Kidney (tissue), 14 donors: Measurements from ENCODE around the gene WRAP73. TPM values are rescaled to one million over a fixed set of nuclear protein-coding genes. Genes with fewer than 3 reads are reported as not detected.
A peak's percentile ranks its signal among the peaks of the same experiment; 100 is the strongest.

Source experiments
- DNase-seq, 5 donors: peaks; one replicate each; pipeline ENCODE4 v3.0.0-alpha.2; 2013 to 2020
- FAIRE-seq: peaks from 2 replicates; lab custom pipeline; 2012; peaks lifted over from hg19 to GRCh38; lab: Jason Lieb, UNC
- H3K27ac ChIP-seq, 2 donors: one replicate each; pipeline ENCODE4 v1.7.0; 2013; ENCODE audit warnings: low read depth in 2 of 2, low read length in 2 of 2, inconsistent platforms in 1 of 2
- H3K27me3 ChIP-seq: one replicate; pipeline ENCODE4 v1.7.1; 2013; ENCODE audit warnings: low read length, inconsistent platforms; ENCODE audit not compliant: control insufficient read depth, insufficient read depth
- H3K36me3 ChIP-seq, 3 donors: one replicate each; pipeline versions ENCODE4 v1.7.0 to v1.7.1; 2013; ENCODE audit warnings: low read length in 3 of 3, control low read depth in 1 of 3, inconsistent platforms in 1 of 3; ENCODE audit not compliant: insufficient read depth in 3 of 3, control insufficient read depth in 2 of 3
- H3K4me1 ChIP-seq, 3 donors: one replicate each; pipeline versions ENCODE4 v1.7.0 to v1.7.1; 2013; ENCODE audit warnings: low read length in 3 of 3, inconsistent platforms in 1 of 3, low read depth in 1 of 3; ENCODE audit not compliant: control insufficient read depth in 2 of 3, insufficient read depth in 2 of 3
- H3K4me3 ChIP-seq, 3 donors: one replicate each; pipeline versions ENCODE4 v1.7.0 to v1.8.1; 2013; ENCODE audit warnings: low read length in 3 of 3, control low read depth in 1 of 3, inconsistent platforms in 1 of 3
- H3K9ac ChIP-seq, 3 donors: one replicate each; pipeline versions ENCODE4 v1.7.0 to v1.7.1; 2013; ENCODE audit warnings: low read length in 3 of 3, control low read depth in 1 of 3, inconsistent platforms in 1 of 3
- H3K9me3 ChIP-seq, 3 donors: one replicate each; pipeline versions ENCODE4 v1.7.0 to v1.7.1; 2013; ENCODE audit warnings: low read length in 3 of 3, control low read depth in 1 of 3, inconsistent platforms in 1 of 3; ENCODE audit not compliant: control insufficient read depth in 2 of 3, insufficient read depth in 1 of 3
- intact Hi-C: fragments of 100-400 bp; cut with DNase I; formaldehyde crosslinking; loops from one replicate; pipeline ENCODE4 v1.11.1; 2022
- polyA plus RNA-seq: library from polyadenylated mRNA; stranded (reverse); fragments of 350-450 nt; fragmentation: Illumina TruSeq; extraction: RNeasy Lipid Tissue Mini Kit (QIAGEN cat#74804); gene quantifications from one replicate; pipeline ENCODE4 v1.2.3, GENCODE V29; 2014; ENCODE audit warnings: low read depth, low replicate concordance; ENCODE audit not compliant: insufficient read depth
- total RNA-seq: library from RNA; stranded (reverse); fragmentation: NEBNext Ultra II Directional; extraction: Animal tissue kit (Norgen Biotek cat#: 25700); gene quantifications from one replicate; pipeline ENCODE4 v1.2.1, GENCODE V29; 2021
- TF ChIP-seq, protein P1 (sequence below): IDR thresholded peaks from 3 replicates; pipeline ENCODE4 v1.5.1; 2012; ENCODE audit warnings: mild to moderate bottlenecking, moderate library complexity, borderline replicate concordance; ENCODE audit not compliant: insufficient read depth; ENCODE audit errors: extremely low read depth
- donor health status: control.
- donor health status: control.
- donor health status: control.
- donor health status: control.
- donor health status: control.
- donor health status: DM: yes; HTN: yes; CAD: no.
- donor health status: Normal renal cell carcinoma (clear cell type).

The WRAP73 gene
- total and polyA plus RNA-seq, 2 donors from 2014 or later = 18.4 to 19.6 TPM

DNA sequence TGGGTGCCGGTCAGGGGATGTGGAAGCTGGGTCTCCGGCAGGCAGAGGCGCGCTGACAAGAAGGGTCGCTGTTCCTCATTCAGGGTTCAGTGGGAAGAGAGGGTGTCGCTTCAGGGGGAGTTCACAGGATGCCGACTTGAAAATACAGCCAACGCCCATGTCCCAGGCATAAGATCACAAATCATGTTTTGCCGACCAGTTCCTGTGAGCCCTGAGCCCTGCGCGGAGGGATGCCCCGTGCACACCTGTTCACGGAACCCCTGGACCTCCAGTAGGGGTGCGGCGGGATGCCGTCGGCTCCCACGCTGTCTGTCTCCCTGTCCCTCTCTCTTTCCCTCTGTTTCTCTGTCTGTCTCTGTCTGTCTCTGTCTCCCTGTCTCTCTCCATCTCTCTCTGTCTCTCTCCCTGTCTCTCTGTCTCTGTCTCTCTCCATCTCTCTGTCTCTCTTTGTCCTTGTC lies 29.2 kb upstream of the WRAP73 start:
- no peaks in the 10 kb centered on the region for H3K36me3 ChIP-seq
- H3K9me3 ChIP-seq = no peaks in the 10 kb centered on the region
- intact Hi-C loops = no loop called here
- H3K4me1 ChIP-seq = no peaks in the 10 kb centered on the region
- DNase-seq (peak in 1 of 5 donors; percentile 49), FAIRE-seq (no peak)
- H3K27ac ChIP-seq = no peak overlapping the region
- H3K4me3 ChIP-seq = no peak overlapping the region
- no peaks in the 10 kb centered on the region for H3K27me3 ChIP-seq
- H3K9ac ChIP-seq = no peak overlapping the region
- TF ChIP-seq, protein P1, sequence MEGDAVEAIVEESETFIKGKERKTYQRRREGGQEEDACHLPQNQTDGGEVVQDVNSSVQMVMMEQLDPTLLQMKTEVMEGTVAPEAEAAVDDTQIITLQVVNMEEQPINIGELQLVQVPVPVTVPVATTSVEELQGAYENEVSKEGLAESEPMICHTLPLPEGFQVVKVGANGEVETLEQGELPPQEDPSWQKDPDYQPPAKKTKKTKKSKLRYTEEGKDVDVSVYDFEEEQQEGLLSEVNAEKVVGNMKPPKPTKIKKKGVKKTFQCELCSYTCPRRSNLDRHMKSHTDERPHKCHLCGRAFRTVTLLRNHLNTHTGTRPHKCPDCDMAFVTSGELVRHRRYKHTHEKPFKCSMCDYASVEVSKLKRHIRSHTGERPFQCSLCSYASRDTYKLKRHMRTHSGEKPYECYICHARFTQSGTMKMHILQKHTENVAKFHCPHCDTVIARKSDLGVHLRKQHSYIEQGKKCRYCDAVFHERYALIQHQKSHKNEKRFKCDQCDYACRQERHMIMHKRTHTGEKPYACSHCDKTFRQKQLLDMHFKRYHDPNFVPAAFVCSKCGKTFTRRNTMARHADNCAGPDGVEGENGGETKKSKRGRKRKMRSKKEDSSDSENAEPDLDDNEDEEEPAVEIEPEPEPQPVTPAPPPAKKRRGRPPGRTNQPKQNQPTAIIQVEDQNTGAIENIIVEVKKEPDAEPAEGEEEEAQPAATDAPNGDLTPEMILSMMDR = no peak

DNA sequence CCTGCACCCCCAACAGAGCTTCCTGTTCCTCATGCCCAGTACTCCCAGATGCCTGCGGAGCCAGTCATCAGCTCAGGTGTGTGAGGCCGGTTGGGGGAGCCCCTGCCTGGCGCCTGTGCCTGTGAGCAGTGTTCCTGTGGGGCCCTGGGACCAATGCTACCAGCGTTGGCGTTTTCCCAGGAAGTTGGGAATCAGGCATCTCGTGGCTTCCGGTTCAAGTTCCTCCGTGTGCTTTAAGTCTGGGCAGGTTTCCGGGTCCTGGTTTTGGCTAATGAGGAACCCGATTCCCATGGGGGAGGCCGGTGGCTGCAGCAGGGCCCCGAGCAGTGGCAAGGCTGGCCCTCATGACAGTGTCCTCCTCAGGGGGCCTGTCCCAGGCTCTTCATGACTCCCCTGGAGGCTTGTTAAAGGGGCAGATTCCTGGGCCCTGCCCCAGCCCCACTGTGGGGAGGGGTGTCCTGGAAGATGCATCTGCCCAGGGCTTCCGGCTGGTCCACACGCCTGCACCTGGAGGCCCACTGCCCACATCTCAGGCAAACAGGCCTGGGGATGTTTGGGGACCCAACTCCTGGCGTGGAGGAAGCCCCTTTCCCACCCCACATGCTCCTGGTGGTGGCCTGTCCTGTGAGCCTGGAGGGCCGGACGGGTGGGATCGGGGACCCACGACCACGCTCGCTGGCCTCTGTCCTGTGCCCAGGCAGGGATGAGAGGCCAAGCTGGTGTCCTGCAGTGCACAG lies 28.6 kb upstream of the WRAP73 start:
- FAIRE-seq (no peak), DNase-seq (peak in 1 of 5 donors; percentile 77)
- Histone ChIP-seq H3K27me3 (no peaks in the 10 kb centered on the region), H3K36me3 (no peaks in the 10 kb centered on the region), H3K4me3 (no peak overlapping the region), H3K4me1 (no peaks in the 10 kb centered on the region), H3K9ac (no peak overlapping the region), H3K9me3 (no peaks in the 10 kb centered on the region), H3K27ac (no peak overlapping the region)
- intact Hi-C loops = no loop called here
- TF ChIP-seq, protein P1 = no peak

DNA sequence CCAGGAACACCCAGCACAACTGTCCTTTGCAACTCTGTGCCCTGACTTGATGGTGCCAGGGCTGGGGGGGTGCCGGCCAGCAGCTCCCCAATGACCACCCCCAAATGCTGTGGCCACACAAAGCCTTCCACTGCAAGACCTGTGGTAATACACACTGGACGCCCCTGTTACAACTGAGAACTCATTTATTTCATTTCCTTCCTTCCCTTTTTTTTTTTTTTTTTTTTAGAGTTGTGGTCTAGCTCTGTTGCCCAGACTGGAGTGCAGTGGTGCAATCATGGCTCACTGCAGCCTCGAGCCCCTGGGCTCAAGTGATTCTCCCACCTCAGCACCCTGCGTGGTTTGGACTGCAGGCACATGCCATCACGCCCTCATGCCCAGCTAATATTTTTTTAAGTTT lies 27.6 kb upstream of the WRAP73 start:
- Histone ChIP-seq H3K36me3 (no peaks in the 10 kb centered on the region), H3K27ac (no peak overlapping the region), H3K4me1 (no peaks in the 10 kb centered on the region), H3K4me3 (no peak overlapping the region), H3K9ac (no peak overlapping the region), H3K27me3 (no peaks in the 10 kb centered on the region), H3K9me3 (no peaks in the 10 kb centered on the region)
- DNase-seq (peak in 1 of 5 donors; percentile 26), FAIRE-seq (no peak)
- TF ChIP-seq, protein P1 = no peak
- intact Hi-C loops = no loop called here
